Common myeloid progenitor, CD34-positive (primary cell): ENCODE measurements around the gene CD2BP2.

ENCODE experiments used
- CTCF ChIA-PET: fragments of 350-600 bp; sonication (Branson Sonifier 250); formaldehyde crosslinking; loops from one replicate; lab custom pipeline; 2021; ENCODE audit warnings: antibody characterized with exemption; lab: Charles Lee
- POLR2A ChIA-PET: fragments of 350-600 bp; sonication (Branson Sonifier 250); formaldehyde crosslinking; loops from one replicate; lab custom pipeline; 2021; ENCODE audit warnings: antibody characterized with exemption; lab: Charles Lee
- DNase-seq, 3 donors: peaks; one replicate each; pipeline versions ENCODE4 v3.0.0 to v3.0.0-alpha.2; 2013
- H3K27ac ChIP-seq, 2 experiments: 1 replicate in 1 of 2; 2 replicates in 1 of 2; pipeline ENCODE4 v1.7.0; 2013; ENCODE audit warnings: inconsistent platforms in 2 of 2, low read length in 2 of 2, mild to moderate bottlenecking in 2 of 2, low read depth in 1 of 2, moderate library complexity in 1 of 2; ENCODE audit not compliant: severe bottlenecking in 2 of 2, insufficient read depth in 1 of 2, poor library complexity in 1 of 2
- H3K27me3 ChIP-seq, 5 experiments: replicated peaks in 2 of 5; 1 replicate in 3 of 5; 2 replicates in 2 of 5; pipeline versions ENCODE4 v1.6.1 to v1.7.0; 2013; ENCODE audit warnings: low read length in 4 of 5, mild to moderate bottlenecking in 2 of 5, moderate library complexity in 2 of 5, inconsistent platforms in 1 of 5; ENCODE audit not compliant: insufficient read depth in 5 of 5, control insufficient read depth in 4 of 5
- H3K36me3 ChIP-seq, 4 experiments: 1 replicate in 2 of 4; 2 replicates in 2 of 4; pipeline versions ENCODE4 v1.6.1 to v1.7.0; 2013; ENCODE audit warnings: low read length in 3 of 4, control low read depth in 1 of 4, mild to moderate bottlenecking in 1 of 4; ENCODE audit not compliant: control insufficient read depth in 4 of 4, insufficient read depth in 4 of 4
- H3K4me1 ChIP-seq, 4 experiments: 1 replicate in 3 of 4; 2 replicates in 1 of 4; pipeline versions ENCODE4 v1.6.1 to v1.7.1; 2013; ENCODE audit warnings: low read length in 3 of 4, mild to moderate bottlenecking in 3 of 4, control low read depth in 1 of 4, inconsistent platforms in 1 of 4, moderate library complexity in 1 of 4; ENCODE audit not compliant: control insufficient read depth in 4 of 4, insufficient read depth in 4 of 4; ENCODE audit errors: control extremely low read depth in 1 of 4
- H3K4me3 ChIP-seq, 7 experiments: 1 replicate in 4 of 7; 2 replicates in 3 of 7; pipeline versions ENCODE4 v1.5.1 to v1.7.0; 2013; ENCODE audit warnings: mild to moderate bottlenecking in 7 of 7, low read length in 6 of 7, moderate library complexity in 6 of 7, inconsistent platforms in 2 of 7, low read depth in 2 of 7, control low read depth in 1 of 7; ENCODE audit not compliant: insufficient read depth in 4 of 7, control insufficient read depth in 1 of 7; ENCODE audit errors: extremely low read depth in 1 of 7
- H3K9me3 ChIP-seq, 5 experiments: 1 replicate in 4 of 5; 2 replicates in 1 of 5; pipeline versions ENCODE4 v1.6.1 to v1.7.1; 2013; ENCODE audit warnings: low read length in 4 of 5, mild to moderate bottlenecking in 2 of 5, inconsistent platforms in 1 of 5, low read depth in 1 of 5, moderate library complexity in 1 of 5; ENCODE audit not compliant: control insufficient read depth in 4 of 5, insufficient read depth in 2 of 5; ENCODE audit errors: control extremely low read depth in 1 of 5
- WGBS: methylation state at CpG from one replicate; pipeline ENCODE4 v1.1.5; 2013; ENCODE audit not compliant: insufficient coverage; 5-methylcytosine and 5-hydroxymethylcytosine counted together

The CD2BP2 gene

GRCh38 chr16:30351586-30352419 lies 3.3 kb downstream of the CD2BP2 start:
- ChIA-PET POLR2A (no interaction called here), CTCF (interaction anchor here (1.2 to 2.5 kb wide), 4 partner anchors 9 to 58 kb away, joined by 3 to 7 read pairs (median 4); partner anchors contain the start of gene SEPTIN1)
- Histone ChIP-seq H3K4me3 (no peak overlapping the region), H3K27ac (no peak overlapping the region), H3K9me3 (no peaks in the 10 kb centered on the region), H3K27me3 (no peaks in the 10 kb centered on the region), H3K4me1 (peaks cover 0 to 36% (median 26%) of the 10 kb centered on the region in 4 experiments), H3K36me3 (peaks cover 7 to 42% (median 31%) of the 10 kb centered on the region in 4 experiments)
- DNase-seq = no peak
- 95% methylated on average over 10 of the region's 11 CpGs for WGBS

GRCh38 chr16:30351001-30351441 lies 4.1 kb downstream of the CD2BP2 start:
- H3K4me1 ChIP-seq = peaks cover 0 to 29% (median 19%) of the 10 kb centered on the region in 4 experiments
- CTCF ChIA-PET = interaction anchor here (1.2 to 2.5 kb wide), 4 partner anchors 8 to 58 kb away, joined by 3 to 7 read pairs (median 4); partner anchors contain the start of gene SEPTIN1
- POLR2A ChIA-PET = no interaction called here
- 96% methylated on average over 15 of the region's 15 CpGs for WGBS
- no peak overlapping the region for H3K27ac ChIP-seq
- no peak overlapping the region for H3K4me3 ChIP-seq
- no peak for DNase-seq
- H3K36me3 ChIP-seq = peaks cover 7 to 39% (median 28%) of the 10 kb centered on the region in 4 experiments
- H3K27me3 ChIP-seq = no peaks in the 10 kb centered on the region
- H3K9me3 ChIP-seq = no peaks in the 10 kb centered on the region

- peak overlapping the region in 1 of 2 experiments; percentile 14 for H3K27ac ChIP-seq
- ChIA-PET CTCF (no interaction called here), POLR2A (no interaction called here)
- H3K4me3 ChIP-seq = no peak overlapping the region
- DNase-seq = peak in 2 of 3 donors; percentile 23 to 33
- no peaks in the 10 kb centered on the region for H3K27me3 ChIP-seq
- 85% methylated on average over 1 of the region's 3 CpGs for WGBS
- peaks cover 0 to 21% (median 13%) of the 10 kb centered on the region in 4 experiments for H3K4me1 ChIP-seq
- peaks cover 7 to 39% (median 28%) of the 10 kb centered on the region in 4 experiments for H3K36me3 ChIP-seq
- H3K9me3 ChIP-seq = no peaks in the 10 kb centered on the region
Measured at GRCh38 chr16:30350134-30350871, 4.8 kb downstream of the CD2BP2 start.

GRCh38 chr16:30349675-30350074 lies 5.4 kb downstream of the CD2BP2 start:
- no peaks in the 10 kb centered on the region for H3K27me3 ChIP-seq
- peaks cover 0 to 21% (median 11%) of the 10 kb centered on the region in 4 experiments for H3K4me1 ChIP-seq
- peak overlapping the region in 1 of 2 experiments; percentile 32 for H3K27ac ChIP-seq
- no peaks in the 10 kb centered on the region for H3K9me3 ChIP-seq
- peaks cover 7 to 39% (median 29%) of the 10 kb centered on the region in 4 experiments for H3K36me3 ChIP-seq
- H3K4me3 ChIP-seq = no peak overlapping the region
- POLR2A ChIA-PET = no interaction called here
- peak in 2 of 3 donors; percentile 56 to 66 for DNase-seq
- WGBS = 63% methylated on average over 2 of the region's 3 CpGs
- CTCF ChIA-PET = no interaction called here

GRCh38 chr16:30348929-30349328 lies 6.2 kb downstream of the CD2BP2 start:
- 100% methylated on average over 3 of the region's 7 CpGs for WGBS
- CTCF ChIA-PET = interaction anchor here (0.6 kb wide), 1 partner anchor 24 kb away, joined by 4 read pairs; no protein-coding TSS in a partner anchor

GRCh38 chr16:30348113-30348512 lies 7.0 kb downstream of the CD2BP2 start:
- POLR2A ChIA-PET = no interaction called here
- Histone ChIP-seq H3K36me3 (peaks cover 7 to 30% (median 25%) of the 10 kb centered on the region in 4 experiments), H3K27ac (no peak overlapping the region), H3K9me3 (no peaks in the 10 kb centered on the region), H3K27me3 (no peaks in the 10 kb centered on the region), H3K4me3 (no peak overlapping the region), H3K4me1 (peaks cover 0 to 16% (median 4%) of the 10 kb centered on the region in 4 experiments)
- no peak for DNase-seq
- CTCF ChIA-PET = no interaction called here
- 97% methylated on average over 6 of the region's 8 CpGs for WGBS

More at GRCh38 chr16:30348929-30349328, 6.2 kb downstream of the CD2BP2 start:
- POLR2A ChIA-PET = interaction anchor here (0.7 kb wide), 1 partner anchor 9 kb away, joined by 4 read pairs; no protein-coding TSS in a partner anchor
- H3K27me3 ChIP-seq = no peaks in the 10 kb centered on the region
- H3K4me1 ChIP-seq = peaks cover 0 to 16% (median 5%) of the 10 kb centered on the region in 4 experiments
- no peak overlapping the region for H3K4me3 ChIP-seq
- H3K27ac ChIP-seq = peak overlapping the region in 1 of 2 experiments; percentile 32
- no peaks in the 10 kb centered on the region for H3K9me3 ChIP-seq
- H3K36me3 ChIP-seq = peaks cover 7 to 38% (median 29%) of the 10 kb centered on the region in 4 experiments
- DNase-seq = no peak
